Muscle layer of colon (tissue), 2 donors: Measurements from ENCODE around the gene CRYL1.

Experiments
- H3K27ac ChIP-seq: one replicate; pipeline ENCODE4 v1.7.0; 2013; ENCODE audit warnings: low read depth, mild to moderate bottlenecking, low read length, moderate library complexity
- H3K27me3 ChIP-seq, 2 donors: one replicate each; pipeline ENCODE4 v1.7.0; 2013; ENCODE audit warnings: low read length in 2 of 2, mild to moderate bottlenecking in 2 of 2; ENCODE audit not compliant: insufficient read depth in 2 of 2, control insufficient read depth in 1 of 2
- H3K36me3 ChIP-seq: one replicate; pipeline ENCODE4 v1.7.0; 2013; ENCODE audit warnings: mild to moderate bottlenecking, low read length; ENCODE audit not compliant: insufficient read depth
- H3K4me1 ChIP-seq: one replicate; pipeline ENCODE4 v1.7.0; 2013; ENCODE audit warnings: mild to moderate bottlenecking, low read length; ENCODE audit not compliant: insufficient read depth
- H3K4me3 ChIP-seq, 2 donors: one replicate each; pipeline ENCODE4 v1.7.0; 2013; ENCODE audit warnings: low read length in 2 of 2, low read depth in 1 of 2, mild to moderate bottlenecking in 1 of 2, moderate library complexity in 1 of 2
- H3K9ac ChIP-seq: one replicate; pipeline ENCODE4 v1.7.0; 2013; ENCODE audit warnings: low read length
- H3K9me3 ChIP-seq: one replicate; pipeline ENCODE4 v1.7.0; 2013; ENCODE audit warnings: mild to moderate bottlenecking, low read length
- donor health status: abdominal sarcoma.
- donor health status: Adenocarcinoma of cecum.

CRYL1 gene

DNA sequence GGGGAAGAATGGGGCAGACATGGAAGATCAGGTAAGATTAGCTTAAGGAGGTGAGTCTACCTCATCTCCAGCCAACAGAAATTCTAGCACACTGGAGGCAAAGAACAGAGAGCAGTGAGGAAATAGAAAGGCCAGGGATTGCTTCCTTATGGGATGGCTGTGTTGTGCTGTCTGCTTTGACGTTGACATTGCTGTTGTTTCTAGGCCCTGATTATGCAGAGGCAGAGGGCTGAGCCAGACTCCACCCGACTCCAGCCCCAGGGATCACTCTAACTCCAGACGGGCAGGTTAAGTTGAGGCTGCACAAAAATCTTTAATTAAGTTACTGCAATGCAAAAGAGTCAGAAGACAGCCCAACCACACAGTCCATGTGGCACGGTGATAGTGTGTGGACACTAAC is 24.1 kb downstream of the CRYL1 start:
- H3K9ac ChIP-seq = no peak overlapping the region
- no peak overlapping the region for H3K27ac ChIP-seq
- H3K4me1 ChIP-seq = no peaks in the 10 kb centered on the region
- no peaks in the 10 kb centered on the region for H3K36me3 ChIP-seq
- H3K9me3 ChIP-seq = no peaks in the 10 kb centered on the region
- H3K4me3 ChIP-seq = no peak overlapping the region
- no peaks in the 10 kb centered on the region for H3K27me3 ChIP-seq

DNA sequence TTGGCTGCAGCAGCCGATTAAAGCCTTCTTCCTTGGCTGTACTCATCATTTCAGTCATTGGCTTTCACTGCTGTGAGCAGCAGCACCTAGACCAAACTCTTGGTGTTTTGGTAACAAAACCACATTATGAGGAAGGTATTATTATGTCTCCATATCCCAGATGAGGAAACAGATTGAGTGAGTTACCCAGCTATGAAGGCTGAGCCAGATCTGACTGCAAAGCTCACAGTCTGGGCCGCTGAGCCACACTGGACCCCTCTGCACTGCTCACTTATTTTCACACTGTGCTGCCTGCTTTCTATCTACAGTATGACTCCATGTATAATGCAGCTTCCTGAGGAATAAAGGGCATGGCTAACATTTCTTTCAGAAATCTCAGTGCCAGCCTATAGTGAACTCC is 24.5 kb downstream of the CRYL1 start:
- no peak overlapping the region for H3K9ac ChIP-seq
- H3K27ac ChIP-seq = no peak overlapping the region
- peaks cover 1% of the 10 kb centered on the region for H3K4me1 ChIP-seq
- no peak overlapping the region for H3K4me3 ChIP-seq
- H3K27me3 ChIP-seq = no peaks in the 10 kb centered on the region
- H3K36me3 ChIP-seq = no peaks in the 10 kb centered on the region
- H3K9me3 ChIP-seq = no peaks in the 10 kb centered on the region

DNA sequence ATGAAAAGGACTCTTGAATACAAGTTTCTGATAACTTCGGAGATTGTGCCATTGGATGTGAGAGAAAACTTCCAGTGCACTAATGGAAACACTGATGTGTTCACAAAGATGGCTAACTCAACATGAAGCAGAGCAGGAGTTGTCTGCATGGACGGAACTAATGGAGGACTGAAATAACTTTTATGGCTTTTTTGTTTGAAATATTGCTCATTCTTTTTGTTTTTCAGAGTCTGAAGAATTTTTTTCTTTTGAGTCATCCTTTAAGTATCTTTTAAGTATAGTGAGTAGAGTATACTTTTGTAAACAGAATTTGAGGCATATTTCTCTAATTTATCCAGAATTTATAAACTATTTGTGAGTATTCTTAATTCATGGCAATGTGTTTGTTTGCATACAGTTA is 25.7 kb downstream of the CRYL1 start:
- H3K9me3 ChIP-seq = no peaks in the 10 kb centered on the region
- peaks cover 8% of the 10 kb centered on the region for H3K4me1 ChIP-seq
- no peaks in the 10 kb centered on the region for H3K36me3 ChIP-seq
- H3K27ac ChIP-seq = no peak overlapping the region
- H3K4me3 ChIP-seq = no peak overlapping the region
- H3K9ac ChIP-seq = no peak overlapping the region
- H3K27me3 ChIP-seq = no peaks in the 10 kb centered on the region

DNA sequence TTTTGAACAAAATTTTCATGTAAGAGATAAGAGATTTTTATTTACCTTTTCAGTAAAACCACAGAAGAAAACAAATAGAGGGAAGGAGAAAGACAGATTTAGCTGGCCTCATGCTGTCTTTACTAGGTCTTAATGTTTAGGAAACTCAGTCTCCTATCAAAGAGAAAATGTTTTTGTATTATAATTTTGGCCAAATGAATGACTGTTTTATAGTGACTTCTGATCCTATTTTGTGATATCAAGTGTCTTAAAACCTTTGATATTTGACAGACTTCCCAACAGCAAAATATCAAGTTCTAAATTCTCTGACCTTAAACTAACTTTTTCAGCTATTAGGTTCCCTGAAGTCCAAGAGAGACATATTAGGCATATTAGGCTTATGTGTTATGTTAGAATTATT is 27.0 kb downstream of the CRYL1 start:
- Histone ChIP-seq H3K4me1 (peaks cover 8% of the 10 kb centered on the region), H3K36me3 (no peaks in the 10 kb centered on the region), H3K9me3 (no peaks in the 10 kb centered on the region), H3K4me3 (no peak overlapping the region), H3K27me3 (no peaks in the 10 kb centered on the region), H3K27ac (no peak overlapping the region), H3K9ac (no peak overlapping the region)

DNA sequence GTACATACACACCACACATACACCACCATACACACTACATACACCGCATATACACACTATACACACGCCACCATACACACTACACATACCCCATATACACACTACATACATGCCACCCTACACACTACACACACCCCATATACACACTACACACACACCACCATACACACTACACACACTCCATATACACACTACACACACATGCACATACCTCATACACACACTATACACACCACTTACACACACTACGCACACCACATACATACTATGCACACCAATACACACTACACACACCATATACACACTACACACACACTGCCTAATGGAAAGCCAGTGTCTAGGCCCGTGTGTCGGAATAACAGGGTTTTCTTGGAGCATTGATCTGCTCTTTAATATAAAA is 27.5 kb downstream of the CRYL1 start:
- Histone ChIP-seq H3K9ac (no peak overlapping the region), H3K36me3 (no peaks in the 10 kb centered on the region), H3K9me3 (no peaks in the 10 kb centered on the region), H3K27me3 (no peaks in the 10 kb centered on the region), H3K4me3 (no peak overlapping the region), H3K27ac (no peak overlapping the region), H3K4me1 (peaks cover 8% of the 10 kb centered on the region)

DNA sequence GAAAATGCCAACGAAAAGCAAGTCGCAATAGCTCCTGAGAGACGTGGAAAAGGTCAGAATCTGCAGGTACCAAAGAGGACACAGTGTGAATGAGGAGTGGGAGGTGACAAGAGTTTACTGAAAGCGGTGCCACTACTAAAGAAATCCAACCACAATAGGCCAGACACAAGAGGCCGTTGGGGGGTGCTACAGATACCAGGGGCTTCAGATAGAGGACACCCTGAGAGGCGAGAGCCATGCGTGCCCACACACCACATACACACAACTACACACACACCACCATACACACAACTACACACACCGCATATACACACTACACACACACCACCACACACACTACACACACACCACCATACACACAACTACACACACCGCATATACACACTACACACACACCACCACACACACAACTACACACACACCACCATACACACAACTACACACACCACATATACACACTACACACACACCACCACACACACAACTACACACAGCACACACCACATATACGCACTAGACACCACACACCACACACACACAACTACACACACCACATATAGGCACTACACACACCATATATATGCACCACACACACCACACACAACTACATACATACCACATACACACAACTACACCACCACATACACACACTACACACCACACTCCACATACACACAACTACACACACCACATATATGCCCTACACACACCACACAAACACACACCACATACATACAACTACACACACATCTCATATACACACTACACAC is 28.5 kb downstream of the CRYL1 start:
- no peaks in the 10 kb centered on the region for H3K9me3 ChIP-seq
- no peak overlapping the region for H3K4me3 ChIP-seq

DNA sequence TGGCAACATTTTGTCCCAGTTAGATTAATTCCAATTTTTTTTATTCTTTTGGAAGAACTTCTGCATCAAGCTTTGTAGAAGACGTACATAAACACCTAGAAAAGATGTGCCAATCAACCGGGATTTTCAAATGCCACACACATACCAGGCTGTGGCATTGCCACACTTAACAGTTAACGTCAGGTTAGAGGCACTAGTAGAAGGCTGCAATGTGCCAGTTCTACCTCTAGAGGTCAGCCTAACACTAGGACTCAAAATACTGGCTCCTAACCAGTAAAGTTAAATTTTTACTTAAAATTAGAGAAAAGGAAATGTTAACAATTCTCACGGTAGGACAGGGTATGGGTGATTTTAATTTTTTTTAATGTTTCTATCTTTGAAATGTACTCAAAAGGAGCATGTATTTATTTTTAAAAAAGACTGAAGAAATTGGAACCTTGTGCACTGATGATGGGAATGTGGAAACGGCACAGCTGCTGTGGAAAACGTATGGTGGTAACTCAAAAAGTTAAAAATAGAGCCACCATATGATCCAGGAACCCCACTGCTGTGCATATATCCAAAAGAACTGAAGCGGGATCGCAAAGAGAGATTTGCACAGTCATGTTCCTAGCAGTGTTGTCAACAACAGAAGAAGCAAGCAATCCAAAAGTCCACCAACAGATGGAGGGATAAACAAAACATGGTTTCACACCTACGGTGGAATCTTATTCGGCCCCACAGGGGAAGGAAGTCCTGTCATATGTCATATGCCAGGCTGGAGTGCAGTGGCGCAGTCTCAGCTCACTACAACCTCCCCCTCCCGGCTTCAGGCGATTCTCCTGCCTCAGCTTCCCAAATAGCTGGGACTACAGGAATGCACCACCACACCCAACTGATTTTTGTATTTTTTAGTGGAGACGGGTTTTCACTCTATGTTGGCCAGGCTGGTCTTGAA is 30.3 kb downstream of the CRYL1 start:
- no peaks in the 10 kb centered on the region for H3K36me3 ChIP-seq

More for the DNA sequence above, 28.5 kb downstream of the CRYL1 start:
- H3K9ac ChIP-seq = no peak overlapping the region
- H3K27me3 ChIP-seq = no peaks in the 10 kb centered on the region
- peaks cover 8% of the 10 kb centered on the region for H3K4me1 ChIP-seq
- H3K27ac ChIP-seq = no peak overlapping the region
- H3K36me3 ChIP-seq = no peaks in the 10 kb centered on the region

DNA sequence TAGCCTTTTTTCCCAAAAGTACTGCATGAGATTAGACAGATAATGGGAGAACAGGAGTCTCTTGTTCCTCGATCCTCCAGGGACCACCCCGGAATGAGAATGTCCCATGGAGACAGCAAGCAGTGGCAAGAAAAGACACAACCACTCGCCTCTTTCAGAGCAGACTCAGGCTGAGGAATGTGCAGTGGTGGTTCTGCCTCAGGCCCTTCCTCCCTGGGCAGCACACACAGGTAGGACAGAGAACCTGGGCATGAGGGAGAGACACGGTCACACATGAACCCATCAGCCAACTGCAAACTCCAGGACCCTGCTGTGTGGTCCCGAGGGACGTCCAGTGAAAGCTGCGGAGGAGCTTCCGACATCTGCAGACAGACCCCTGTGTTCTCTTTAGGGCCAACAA is 31.0 kb downstream of the CRYL1 start:
- Histone ChIP-seq H3K9me3 (no peaks in the 10 kb centered on the region), H3K4me1 (peaks cover 8% of the 10 kb centered on the region), H3K27me3 (no peaks in the 10 kb centered on the region), H3K36me3 (no peaks in the 10 kb centered on the region), H3K27ac (no peak overlapping the region), H3K9ac (no peak overlapping the region), H3K4me3 (no peak overlapping the region)

More for the DNA sequence above, 30.3 kb downstream of the CRYL1 start:
- no peak overlapping the region for H3K4me3 ChIP-seq
- no peaks in the 10 kb centered on the region for H3K27me3 ChIP-seq
- no peaks in the 10 kb centered on the region for H3K9me3 ChIP-seq
- no peak overlapping the region for H3K27ac ChIP-seq
- H3K9ac ChIP-seq = no peak overlapping the region
- peaks cover 8% of the 10 kb centered on the region for H3K4me1 ChIP-seq

DNA sequence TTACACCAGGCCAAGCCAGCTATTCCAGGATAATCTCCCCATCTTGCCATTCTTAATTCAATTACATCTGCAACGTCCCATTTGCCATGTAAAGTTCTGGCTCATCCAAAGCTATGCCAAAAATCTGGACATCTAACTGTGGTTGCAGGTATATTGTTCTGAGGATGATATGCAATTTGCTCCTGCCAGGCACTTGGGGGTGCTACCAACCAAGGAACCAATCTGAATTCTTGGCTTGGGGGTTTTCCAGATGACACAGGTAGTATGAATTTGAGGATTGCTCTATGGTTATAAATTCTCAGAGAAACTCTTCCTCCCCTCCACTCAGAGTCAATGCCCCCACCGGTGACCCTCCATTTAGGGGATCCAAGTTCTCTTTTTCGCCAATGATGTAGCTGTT is 33.0 kb downstream of the CRYL1 start:
- Histone ChIP-seq H3K9ac (no peak overlapping the region), H3K4me3 (no peak overlapping the region), H3K4me1 (peaks cover 14% of the 10 kb centered on the region), H3K27ac (no peak overlapping the region), H3K36me3 (peaks cover 3% of the 10 kb centered on the region), H3K27me3 (no peaks in the 10 kb centered on the region), H3K9me3 (no peaks in the 10 kb centered on the region)

DNA sequence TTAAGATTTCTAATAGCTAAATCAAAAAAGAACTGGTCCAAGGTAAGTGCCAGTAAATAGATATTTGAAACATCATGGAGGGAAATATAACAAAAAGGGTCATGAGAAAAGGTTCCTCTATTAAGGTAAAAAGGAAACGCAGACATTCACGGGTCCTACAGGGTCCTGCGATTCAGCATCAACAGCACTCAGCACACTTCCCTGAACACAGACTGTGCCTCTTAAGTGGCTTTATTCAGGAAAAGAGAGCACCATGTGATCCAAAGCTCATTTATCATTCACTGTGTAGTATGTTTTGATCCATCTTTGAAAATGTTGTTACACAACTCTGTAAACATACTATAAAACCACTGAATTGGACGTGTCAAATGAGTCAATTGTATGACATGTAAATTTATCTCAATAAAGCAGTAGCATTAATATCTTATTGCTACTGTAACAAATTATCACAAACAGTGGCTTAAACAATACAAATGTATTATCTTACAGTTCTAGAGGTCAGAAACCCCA is 33.7 kb downstream of the CRYL1 start:
- Histone ChIP-seq H3K4me1 (peaks cover 14% of the 10 kb centered on the region), H3K4me3 (no peak overlapping the region), H3K27ac (no peak overlapping the region), H3K27me3 (no peaks in the 10 kb centered on the region), H3K36me3 (peaks cover 3% of the 10 kb centered on the region), H3K9ac (no peak overlapping the region), H3K9me3 (no peaks in the 10 kb centered on the region)

DNA sequence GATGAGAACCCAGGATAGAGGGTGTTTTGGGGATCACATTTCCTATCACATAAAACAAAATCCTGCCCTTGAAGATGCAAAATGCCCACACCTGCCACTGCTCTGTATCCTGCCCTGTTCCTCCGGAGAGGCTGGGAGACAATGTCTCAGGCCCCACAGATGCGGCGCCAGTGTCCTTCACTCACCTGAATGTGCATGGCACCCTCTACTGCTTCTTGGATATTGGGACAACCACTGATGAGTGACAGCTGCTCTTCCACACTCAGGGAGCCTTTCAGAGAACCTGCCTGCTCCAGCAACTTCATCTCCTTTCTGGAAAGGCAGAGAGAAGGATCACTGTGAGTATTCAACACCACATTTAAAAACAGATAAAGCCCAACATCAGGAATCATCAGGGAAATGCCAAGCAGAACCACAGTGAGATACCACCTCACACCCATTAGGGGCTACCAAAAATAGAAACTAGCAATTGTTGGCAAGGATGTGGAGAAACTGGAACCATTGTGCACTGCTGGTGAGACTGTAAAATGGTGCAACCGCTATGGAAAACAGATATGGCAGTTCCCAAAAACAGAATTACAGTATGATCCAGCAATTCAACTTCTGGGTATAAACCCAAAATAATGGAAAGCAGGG is 36.4 kb downstream of the CRYL1 start:
- peaks cover 6% of the 10 kb centered on the region for H3K4me1 ChIP-seq
- H3K9me3 ChIP-seq = no peaks in the 10 kb centered on the region
- H3K27ac ChIP-seq = no peak overlapping the region
- H3K27me3 ChIP-seq = no peaks in the 10 kb centered on the region
- H3K4me3 ChIP-seq = no peak overlapping the region
- no peak overlapping the region for H3K9ac ChIP-seq
- peaks cover 3% of the 10 kb centered on the region for H3K36me3 ChIP-seq
